Uterus (tissue), 4 donors: ENCODE data around the gene NIPAL3. TPM values are rescaled to one million over a fixed set of nuclear protein-coding genes. Genes with fewer than 3 reads are reported as not detected.

Experiments used
- DNase-seq, 2 donors: peaks; one replicate each; pipeline ENCODE4 v3.0.0-alpha.2; 2019 to 2020
- H3K27ac ChIP-seq, 2 donors: fragments of 200-600 bp; sonication (generic); 1 replicate in 1 of 2; 2 replicates in 1 of 2; pipeline ENCODE4 v1.5.1; 2016 to 2018
- H3K27me3 ChIP-seq, 2 donors: fragments of 200-600 bp; sonication (generic); one replicate each; pipeline ENCODE4 v1.5.1; 2018 to 2019; ENCODE audit warnings: control low read depth in 1 of 2
- H3K36me3 ChIP-seq, 2 donors: fragments of 200-600 bp; sonication (generic); one replicate each; pipeline ENCODE4 v1.5.1; 2019; ENCODE audit warnings: control low read depth in 1 of 2
- H3K4me1 ChIP-seq, 2 donors: fragments of 200-600 bp; sonication (generic); one replicate each; pipeline ENCODE4 v1.5.1; 2018 to 2019; ENCODE audit warnings: control low read depth in 1 of 2
- H3K4me3 ChIP-seq, 2 donors: fragments of 200-600 bp; sonication (generic); 1 replicate in 1 of 2; 2 replicates in 1 of 2; pipeline ENCODE4 v1.5.1; 2018 to 2019; ENCODE audit warnings: mild to moderate bottlenecking in 1 of 2
- H3K9me3 ChIP-seq, 2 donors: fragments of 200-600 bp; sonication (generic); one replicate each; pipeline ENCODE4 v1.5.1; 2019; ENCODE audit warnings: control low read depth in 1 of 2
- POLR2A ChIP-seq, 2 donors: fragments of 450-650 bp; IDR thresholded peaks; one replicate each; pipeline ENCODE4 v1.6.1; 2016; ENCODE audit warnings: antibody characterized with exemption in 2 of 2, mild to moderate bottlenecking in 1 of 2, moderate library complexity in 1 of 2
- intact Hi-C: fragments of 100-400 bp; cut with DNase I; formaldehyde crosslinking; loops from one replicate; pipeline ENCODE4 v1.15.1; 2023; ENCODE audit warnings: low total_unique reads
- total RNA-seq, 4 donors: library from RNA; depleted of rRNA in 3 of 4; stranded (reverse); fragments of >200 nt in 3 of 4; gene quantifications; one replicate each; pipeline versions ENCODE4 v1.1.0 to v1.2.4, GENCODE V29; 2014 to 2023
- TF ChIP-seq, protein P1 (sequence below), 4 experiments: fragments of 200-600 bp in 2 of 4; fragments of 450-650 bp in 2 of 4; sonication (generic) in 2 of 4; IDR thresholded peaks; one replicate each; pipeline ENCODE4 v1.5.1; 2016 to 2019; ENCODE audit warnings: antibody characterized with exemption in 4 of 4, mild to moderate bottlenecking in 2 of 4, moderate library complexity in 1 of 4
- donor health status: DM: yes; HTN: yes; CAD: no.

NIPAL3 gene
- total RNA-seq, 4 donors from 2014 or later, result 14.2 to 36.8 (median 21.5) TPM

DNA sequence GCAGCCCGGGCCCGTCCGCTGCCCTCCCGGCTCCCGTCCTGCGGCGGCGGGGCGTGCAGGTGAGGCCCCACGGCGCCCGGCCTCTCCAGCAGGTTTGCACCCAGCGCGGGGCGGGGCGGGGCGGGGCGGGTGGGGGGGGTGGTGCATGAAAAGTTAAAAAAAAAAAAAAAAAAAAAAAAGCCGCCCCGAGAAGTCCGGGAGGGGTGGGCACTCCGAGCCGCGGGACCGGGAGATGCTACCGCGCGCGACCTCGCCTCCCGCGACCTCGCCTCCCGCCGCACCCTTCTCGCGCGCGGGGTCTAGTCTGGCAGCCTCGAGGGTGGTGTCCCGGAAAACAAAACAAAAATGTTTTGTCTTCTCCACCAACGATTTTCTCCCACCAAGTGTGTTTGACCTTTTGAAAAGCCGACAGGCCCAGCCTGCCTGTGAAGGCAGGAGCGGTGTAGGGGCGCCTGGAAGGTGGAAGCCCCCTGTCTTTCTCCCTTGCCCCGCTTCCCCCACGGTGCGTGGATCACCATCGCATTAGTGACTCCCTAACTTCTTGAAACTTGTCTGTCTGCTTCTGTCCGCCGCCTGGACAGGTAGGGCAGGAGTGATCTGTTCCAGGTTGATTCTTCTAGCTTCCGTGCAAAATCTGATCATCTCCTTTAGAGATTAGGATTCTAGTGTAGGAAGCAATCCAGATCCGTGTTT is 87.6 kb downstream of the NIPAL3 start:
- Histone ChIP-seq H3K36me3 (no peaks in the 10 kb centered on the region), H3K4me3 (peak overlapping the region; percentile 49 to 67), H3K4me1 (no peaks in the 10 kb centered on the region), H3K9me3 (no peaks in the 10 kb centered on the region), H3K27me3 (no peaks in the 10 kb centered on the region), H3K27ac (no peak overlapping the region)
- intact Hi-C loops, result no loop called here
- no peak for TF ChIP-seq POLR2A (IDR thresholded peaks at IDR 0.05)
- TF ChIP-seq, protein P1, sequence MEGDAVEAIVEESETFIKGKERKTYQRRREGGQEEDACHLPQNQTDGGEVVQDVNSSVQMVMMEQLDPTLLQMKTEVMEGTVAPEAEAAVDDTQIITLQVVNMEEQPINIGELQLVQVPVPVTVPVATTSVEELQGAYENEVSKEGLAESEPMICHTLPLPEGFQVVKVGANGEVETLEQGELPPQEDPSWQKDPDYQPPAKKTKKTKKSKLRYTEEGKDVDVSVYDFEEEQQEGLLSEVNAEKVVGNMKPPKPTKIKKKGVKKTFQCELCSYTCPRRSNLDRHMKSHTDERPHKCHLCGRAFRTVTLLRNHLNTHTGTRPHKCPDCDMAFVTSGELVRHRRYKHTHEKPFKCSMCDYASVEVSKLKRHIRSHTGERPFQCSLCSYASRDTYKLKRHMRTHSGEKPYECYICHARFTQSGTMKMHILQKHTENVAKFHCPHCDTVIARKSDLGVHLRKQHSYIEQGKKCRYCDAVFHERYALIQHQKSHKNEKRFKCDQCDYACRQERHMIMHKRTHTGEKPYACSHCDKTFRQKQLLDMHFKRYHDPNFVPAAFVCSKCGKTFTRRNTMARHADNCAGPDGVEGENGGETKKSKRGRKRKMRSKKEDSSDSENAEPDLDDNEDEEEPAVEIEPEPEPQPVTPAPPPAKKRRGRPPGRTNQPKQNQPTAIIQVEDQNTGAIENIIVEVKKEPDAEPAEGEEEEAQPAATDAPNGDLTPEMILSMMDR (IDR thresholded peaks at IDR 0.05), result no peak
- no peak for DNase-seq

- intact Hi-C loops, result no loop called here
- no peak overlapping the region for H3K27ac ChIP-seq
- TF ChIP-seq POLR2A (IDR thresholded peaks at IDR 0.05), result no peak
- TF ChIP-seq, protein P1 (IDR thresholded peaks at IDR 0.05), result no peak
- DNase-seq, result no peak
- H3K4me3 ChIP-seq, result no peak overlapping the region
- no peaks in the 10 kb centered on the region for H3K36me3 ChIP-seq
- no peaks in the 10 kb centered on the region for H3K9me3 ChIP-seq
- H3K4me1 ChIP-seq, result no peaks in the 10 kb centered on the region
- H3K27me3 ChIP-seq, result no peaks in the 10 kb centered on the region
Observed at GRCh38 chr1:24503870-24504523, 88.4 kb downstream of the NIPAL3 start.

GRCh38 chr1:24504560-24504959 is 89.0 kb downstream of the NIPAL3 start:
- Histone ChIP-seq H3K4me3 (no peak overlapping the region), H3K27ac (no peak overlapping the region), H3K36me3 (no peaks in the 10 kb centered on the region), H3K27me3 (no peaks in the 10 kb centered on the region), H3K9me3 (no peaks in the 10 kb centered on the region), H3K4me1 (no peaks in the 10 kb centered on the region)
- DNase-seq, result no peak
- TF ChIP-seq, protein P1 (IDR thresholded peaks at IDR 0.05), result no peak
- no peak for TF ChIP-seq POLR2A (IDR thresholded peaks at IDR 0.05)
- intact Hi-C loops, result no loop called here

GRCh38 chr1:24505816-24506215 is 90.2 kb downstream of the NIPAL3 start:
- H3K9me3 ChIP-seq, result no peaks in the 10 kb centered on the region
- TF ChIP-seq, protein P1 (IDR thresholded peaks at IDR 0.05), result no peak
- TF ChIP-seq POLR2A (IDR thresholded peaks at IDR 0.05), result no peak
- no peak for DNase-seq
- no peaks in the 10 kb centered on the region for H3K36me3 ChIP-seq
- intact Hi-C loops, result no loop called here
- H3K27me3 ChIP-seq, result no peaks in the 10 kb centered on the region
- H3K4me3 ChIP-seq, result no peak overlapping the region
- H3K27ac ChIP-seq, result no peak overlapping the region
- no peaks in the 10 kb centered on the region for H3K4me1 ChIP-seq

GRCh38 chr1:24506691-24507381 is 91.2 kb downstream of the NIPAL3 start:
- H3K9me3 ChIP-seq, result no peaks in the 10 kb centered on the region
- no peak overlapping the region for H3K27ac ChIP-seq
- H3K27me3 ChIP-seq, result no peaks in the 10 kb centered on the region
- no peaks in the 10 kb centered on the region for H3K36me3 ChIP-seq
- DNase-seq, result no peak
- no peak overlapping the region for H3K4me3 ChIP-seq
- intact Hi-C loops, result no loop called here
- no peaks in the 10 kb centered on the region for H3K4me1 ChIP-seq
- TF ChIP-seq POLR2A (IDR thresholded peaks at IDR 0.05), result no peak
- TF ChIP-seq, protein P1 (IDR thresholded peaks at IDR 0.05), result no peak
